Activated CD8-positive, alpha-beta memory T cell treated with anti-CD3 and anti-CD28 coated beads for 48 hours (primary cell): ENCODE measurements around the gene OTOS.

ENCODE experiments used
- DNase-seq, 3 experiments: peaks; one replicate each; pipeline ENCODE4 v3.0.0-alpha.2; 2020; ENCODE audit warnings: low read depth in 2 of 3, low spot score in 2 of 3

Gene OTOS

GRCh38 chr2:240123821-240124650, 16.4 kb downstream of the OTOS start:
- DNase-seq, result no peak

- DNase-seq, result no peak
These were observed 18.8 kb downstream of the OTOS start for GRCh38 chr2:240121675-240122074.

GRCh38 chr2:240121190-240121589, 19.3 kb downstream of the OTOS start:
- no peak for DNase-seq

GRCh38 chr2:240114233-240114632, 26.2 kb downstream of the OTOS start:
- no peak for DNase-seq

GRCh38 chr2:240112914-240113690, 27.4 kb downstream of the OTOS start:
- DNase-seq, result no peak

GRCh38 chr2:240111253-240111652, 29.2 kb downstream of the OTOS start:
- DNase-seq, result no peak

GRCh38 chr2:240109386-240109785, 31.1 kb downstream of the OTOS start:
- DNase-seq, result no peak

- DNase-seq, result no peak
These were observed 33.0 kb downstream of the OTOS start for GRCh38 chr2:240107477-240107796.

- no peak for DNase-seq
These were observed 33.5 kb downstream of the OTOS start for GRCh38 chr2:240106765-240107476.

GRCh38 chr2:240105982-240106381, 34.5 kb downstream of the OTOS start:
- DNase-seq, result no peak

GRCh38 chr2:240103136-240103535, 37.3 kb downstream of the OTOS start:
- no peak for DNase-seq

GRCh38 chr2:240098349-240098748, 42.1 kb downstream of the OTOS start:
- DNase-seq, result no peak

- DNase-seq, result no peak
These were observed 44.6 kb downstream of the OTOS start for GRCh38 chr2:240095556-240096523.

GRCh38 chr2:240089306-240089705, 51.2 kb downstream of the OTOS start:
- DNase-seq, result no peak
